ENCODE results near the gene PKNOX1. TPM values are rescaled to one million over a fixed set of nuclear protein-coding genes. Genes with fewer than 3 reads are reported as not detected.
"Not testable (repeated sequence)": the region's sequence is repeated elsewhere in the genome, so short reads cannot be mapped to it uniquely, and the experiment has no call there.

PKNOX1 gene
- total RNA-seq, 1 donor from 2014 or later, result 8.4 TPM

DNA sequence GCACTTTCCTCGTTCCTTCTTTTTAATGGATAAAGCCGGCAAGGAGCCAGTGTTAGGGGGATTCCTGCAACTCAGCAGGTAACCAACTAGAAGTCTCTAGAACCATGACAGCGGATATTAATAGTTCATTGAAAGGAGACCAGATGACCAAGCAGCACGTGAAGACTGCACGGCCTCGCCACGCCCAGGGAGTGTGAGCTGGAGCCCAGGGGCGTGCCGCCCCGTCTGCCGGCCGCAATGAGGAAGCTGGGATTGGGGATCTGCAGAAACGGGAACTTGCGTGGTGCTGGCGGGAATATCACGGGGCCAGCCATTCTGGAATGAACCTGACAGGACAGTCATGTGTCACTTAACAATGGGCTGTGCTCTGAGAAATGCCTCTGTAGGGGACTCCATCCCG, 62.5 kb downstream of the PKNOX1 start:
- ATAC-seq, result peak; percentile 72
- intact Hi-C loops (cut with micrococcal nuclease), result not testable (repeated sequence)
- DNase-seq, result peak; percentile 74

GRCh38 chr21:43037918-43038658, 63.7 kb downstream of the PKNOX1 start:
- intact Hi-C loops (cut with micrococcal nuclease); DNase-seq; ATAC-seq: not testable (repeated sequence)

DNA sequence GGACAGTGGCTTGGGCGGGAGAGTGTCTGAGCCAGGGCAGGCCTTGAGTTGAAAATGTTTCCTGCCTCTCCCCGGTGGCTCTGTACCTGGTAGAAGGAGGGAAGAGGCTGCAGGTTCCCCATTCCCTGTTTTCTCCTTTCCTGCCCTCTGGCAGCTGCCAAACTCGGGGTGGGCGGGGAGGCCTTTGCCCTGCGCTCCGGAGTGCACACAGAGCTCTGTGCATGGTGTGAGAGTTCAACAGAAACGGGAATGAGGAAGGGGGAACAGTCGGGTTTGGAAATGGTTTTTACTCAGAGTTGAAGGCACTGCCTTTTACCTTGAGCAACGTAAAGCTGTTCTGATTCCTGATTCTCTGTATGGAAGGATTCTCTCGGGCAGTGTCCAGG, 64.3 kb downstream of the PKNOX1 start:
- intact Hi-C loops (cut with micrococcal nuclease); ATAC-seq; DNase-seq: not testable (repeated sequence)

DNA sequence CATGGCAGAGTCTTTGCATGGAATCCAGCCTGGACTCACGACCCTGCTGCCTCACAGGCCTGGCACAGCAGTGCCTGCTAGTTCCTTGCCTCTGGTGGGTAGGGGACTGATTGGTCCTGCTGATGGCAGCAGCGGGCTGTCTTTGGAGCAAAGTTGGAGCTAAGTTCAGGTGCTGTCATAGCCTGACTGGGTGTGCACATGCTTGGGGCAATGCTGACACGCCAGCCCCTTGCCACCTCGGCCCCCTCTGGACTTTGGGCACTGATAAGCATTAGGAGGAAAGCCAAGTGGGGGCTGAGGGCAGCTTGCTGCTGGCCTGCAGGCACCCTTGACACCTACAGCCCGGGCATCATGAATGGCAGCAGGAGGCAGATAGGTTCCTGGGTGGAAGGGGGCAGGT, 67.8 kb downstream of the PKNOX1 start:
- ATAC-seq; intact Hi-C loops (cut with micrococcal nuclease); DNase-seq: not testable (repeated sequence)

- DNase-seq; ATAC-seq; intact Hi-C loops (cut with micrococcal nuclease): not testable (repeated sequence)
Observed at GRCh38 chr21:43043291-43043690, 68.9 kb downstream of the PKNOX1 start.

GRCh38 chr21:43044547-43044946, 70.2 kb downstream of the PKNOX1 start:
- ATAC-seq, DNase-seq: not testable (repeated sequence)

DNA sequence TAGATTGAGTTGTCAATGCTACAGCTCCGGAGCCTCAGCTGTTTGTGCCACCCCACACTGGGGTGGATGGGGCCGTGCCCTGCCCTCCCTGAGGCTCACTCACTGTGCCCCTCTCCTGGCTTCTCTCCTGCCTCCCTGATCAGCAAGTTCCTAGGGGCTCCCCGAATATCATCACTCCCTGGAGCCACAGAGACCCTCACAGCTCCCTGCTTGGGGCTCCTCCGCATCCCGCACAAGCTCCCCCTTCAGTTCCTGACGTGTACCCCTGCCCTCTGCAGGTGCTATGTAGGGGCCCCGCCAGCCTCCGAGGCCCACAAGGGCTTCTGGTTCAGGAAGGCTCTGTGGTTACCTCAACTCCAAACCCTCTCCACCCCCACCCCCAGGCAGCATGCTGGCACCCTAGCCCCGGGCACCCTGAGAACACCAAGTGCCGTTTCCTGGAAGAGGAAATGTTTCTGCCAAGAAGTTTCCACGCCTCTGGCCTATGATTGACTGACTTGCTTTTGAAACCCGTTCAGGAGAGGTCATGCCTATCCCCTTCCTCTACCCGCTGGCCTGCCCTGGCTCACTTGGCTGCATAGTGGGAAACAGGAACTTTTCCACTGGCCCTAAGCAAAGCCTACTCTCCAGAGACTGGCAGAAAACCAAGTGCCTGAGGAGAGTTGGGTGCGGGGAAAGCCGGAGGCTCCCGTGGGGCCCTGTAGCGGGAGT, 71.0 kb downstream of the PKNOX1 start:
- intact Hi-C loops (cut with micrococcal nuclease); DNase-seq: not testable (repeated sequence)
- peak; percentile 89 for ATAC-seq

More at GRCh38 chr21:43044547-43044946, 70.2 kb downstream of the PKNOX1 start:
- intact Hi-C loops (cut with micrococcal nuclease), result not testable (repeated sequence)

GRCh38 chr21:43045876-43046821, 71.8 kb downstream of the PKNOX1 start:
- peak; percentile 27 for ATAC-seq
- DNase-seq; intact Hi-C loops (cut with micrococcal nuclease): not testable (repeated sequence)

DNA sequence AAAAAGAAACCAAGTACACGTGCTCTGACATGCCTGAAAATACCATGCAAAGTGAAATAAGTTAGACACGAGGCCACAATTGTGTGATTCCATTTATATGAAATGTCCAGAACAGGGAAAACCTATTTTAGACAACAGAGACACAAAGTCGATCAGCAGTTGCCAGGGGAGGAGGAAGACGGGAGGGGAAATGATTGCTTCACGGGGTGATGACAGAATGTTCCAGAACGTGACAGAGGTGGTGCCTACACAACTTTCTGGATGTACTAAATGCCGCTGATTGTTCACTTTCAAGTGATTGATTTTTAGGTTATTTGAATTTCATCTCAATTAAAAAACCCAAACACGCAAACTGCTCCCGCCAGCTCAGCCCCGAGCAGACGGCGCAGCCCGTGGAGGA, 78.8 kb downstream of the PKNOX1 start:
- intact Hi-C loops (cut with micrococcal nuclease); ATAC-seq; DNase-seq: not testable (repeated sequence)

GRCh38 chr21:43062955-43063664, 88.7 kb downstream of the PKNOX1 start:
- ATAC-seq; intact Hi-C loops (cut with micrococcal nuclease): not testable (repeated sequence)
- peak; percentile 2 for DNase-seq

DNA sequence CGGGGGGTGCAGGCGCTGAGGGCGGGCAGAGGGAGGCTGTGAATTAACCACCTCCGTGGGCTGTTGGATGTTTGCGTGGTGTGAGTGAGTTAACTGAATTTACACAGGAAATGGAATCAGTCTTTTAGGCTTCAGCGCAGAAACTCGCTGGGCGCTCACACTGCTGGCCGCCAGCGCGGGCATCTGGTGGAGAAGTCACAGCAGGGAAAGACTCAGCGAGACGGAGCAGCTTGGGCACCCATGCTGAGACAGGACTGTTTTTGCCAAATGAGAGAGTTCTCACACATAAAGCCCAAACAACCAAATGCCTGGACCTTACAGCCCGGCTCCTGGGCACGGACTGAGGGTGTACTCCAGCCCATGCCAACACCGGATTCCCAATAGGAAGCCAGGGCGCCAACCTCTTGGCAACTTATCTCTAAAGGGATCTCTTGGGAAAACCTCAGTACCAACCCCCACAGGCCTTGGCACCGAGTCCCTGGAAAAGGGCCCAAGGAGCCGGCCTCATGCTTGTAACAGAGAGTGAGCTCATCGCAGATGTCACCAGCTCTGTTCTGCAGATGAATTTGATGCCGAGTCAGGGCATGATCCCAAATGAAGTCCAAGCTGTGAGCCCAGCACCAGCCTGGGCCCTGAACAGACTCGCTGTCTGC, 90.0 kb downstream of the PKNOX1 start:
- intact Hi-C loops (cut with micrococcal nuclease); ATAC-seq; DNase-seq: not testable (repeated sequence)

DNA sequence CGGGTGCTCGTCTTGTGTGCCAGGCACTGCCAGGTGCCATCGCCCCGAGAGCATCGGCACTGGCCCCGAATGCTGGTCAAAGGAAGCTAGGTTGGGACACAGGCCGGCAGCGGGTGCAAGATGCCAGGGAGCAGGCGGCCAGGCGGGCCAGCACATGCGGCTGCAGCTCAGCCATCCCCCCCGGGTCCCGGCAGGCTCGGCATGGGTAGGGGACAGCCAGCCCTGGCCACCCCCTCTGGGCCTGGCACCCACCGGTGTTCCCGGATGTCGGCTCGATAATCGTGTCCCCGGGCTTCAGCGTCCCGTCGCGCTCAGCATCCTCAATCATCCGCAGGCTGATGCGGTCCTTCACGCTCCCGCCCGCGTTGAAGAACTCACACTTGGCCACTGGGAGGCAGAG, 91.6 kb downstream of the PKNOX1 start:
- DNase-seq, result peak; percentile 10
- intact Hi-C loops (cut with micrococcal nuclease); ATAC-seq: not testable (repeated sequence)

GRCh38 chr21:43066690-43067089, 92.3 kb downstream of the PKNOX1 start:
- ATAC-seq; intact Hi-C loops (cut with micrococcal nuclease): not testable (repeated sequence)
- DNase-seq, result peak; percentile 3

DNA sequence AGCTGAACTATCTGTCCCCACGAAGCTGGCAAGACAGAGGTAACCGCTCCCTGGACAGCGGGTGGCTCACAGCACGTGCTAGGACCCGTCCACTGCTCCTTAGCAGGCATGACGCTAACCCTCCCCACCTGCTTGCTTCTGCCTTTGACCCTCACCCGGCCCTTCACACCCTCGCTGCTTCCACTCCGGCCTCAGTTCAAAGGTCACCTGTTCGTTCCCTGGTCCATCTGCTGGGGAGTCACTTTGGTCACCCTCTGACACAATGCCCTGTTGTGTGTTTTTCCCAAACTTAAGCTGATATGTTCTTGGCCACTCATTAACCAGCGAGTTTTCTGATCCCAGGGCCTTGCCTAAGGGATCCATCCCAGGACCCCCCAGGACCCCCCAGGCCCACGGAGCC, 93.7 kb downstream of the PKNOX1 start:
- DNase-seq; ATAC-seq; intact Hi-C loops (cut with micrococcal nuclease): not testable (repeated sequence)

- DNase-seq; ATAC-seq; intact Hi-C loops (cut with micrococcal nuclease): not testable (repeated sequence)
Observed at GRCh38 chr21:43069682-43070081, 95.3 kb downstream of the PKNOX1 start.

DNA sequence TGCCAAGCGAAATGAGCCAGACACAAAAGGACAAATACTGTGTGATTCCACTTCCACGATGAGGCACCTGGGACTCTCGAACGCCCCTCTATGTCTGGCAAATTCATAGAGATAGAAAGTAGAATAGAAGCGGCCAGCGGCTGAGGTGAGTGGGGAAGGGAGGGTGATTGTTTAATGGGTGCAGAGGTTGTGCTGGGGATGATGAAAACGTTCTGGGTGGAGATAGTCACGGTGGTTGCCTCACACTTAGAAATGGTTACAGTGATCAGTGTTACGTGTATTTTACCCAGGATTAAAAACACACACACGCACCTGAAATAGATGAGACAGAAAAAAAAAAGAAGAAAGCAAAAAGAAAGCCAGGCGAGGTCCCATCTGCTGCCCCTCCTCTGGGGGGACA, 98.4 kb downstream of the PKNOX1 start:
- ATAC-seq; intact Hi-C loops (cut with micrococcal nuclease); DNase-seq: not testable (repeated sequence)

- DNase-seq; intact Hi-C loops (cut with micrococcal nuclease): not testable (repeated sequence)
- ATAC-seq, result peak; percentile 36
Observed at GRCh38 chr21:43074401-43075169, 100.2 kb downstream of the PKNOX1 start.

Measured in left ventricle myocardium superior (tissue), 1 donor.